Esophagus squamous epithelium (tissue), 4 donors: ENCODE data around the gene MUC4.

ENCODE experiments used
- CTCF ChIP-seq, 6 experiments: fragments of 450-650 bp in 4 of 6; fragments of 200-600 bp in 2 of 6; sonication (generic) in 2 of 6; IDR thresholded peaks; one replicate each; pipeline ENCODE4 v1.5.1; 2016 to 2019; ENCODE audit warnings: antibody characterized with exemption in 6 of 6, mild to moderate bottlenecking in 4 of 6, moderate library complexity in 4 of 6
- POLR2A ChIP-seq, 4 donors: fragments of 450-650 bp; IDR thresholded peaks; one replicate each; pipeline ENCODE4 v1.6.1; 2017; ENCODE audit warnings: antibody characterized with exemption in 4 of 4, mild to moderate bottlenecking in 4 of 4, moderate library complexity in 3 of 4

- TF ChIP-seq POLR2A (IDR thresholded peaks at IDR 0.05) (no peak), CTCF (IDR thresholded peaks at IDR 0.05) (no peak)
Measured at GRCh38 chr3:195763076-195763830, 48.5 kb downstream of the MUC4 start.
